GM12891 (cell line): ENCODE data around the gene ETV7.
"Not testable (repeated sequence)": the region's sequence is repeated elsewhere in the genome, so short reads cannot be mapped to it uniquely, and the experiment has no call there.

ENCODE experiments used
- POLR2A ChIP-seq: IDR thresholded peaks from 2 replicates; pipeline ENCODE4 v1.6.1; 2011; ENCODE audit warnings: low read depth, low read length, control low read depth
- POLR2AphosphoS5 ChIP-seq: IDR thresholded peaks from 2 replicates; pipeline ENCODE4 v1.6.1; 2011; ENCODE audit warnings: low read depth, low read length, control low read depth
- POU2F2 ChIP-seq: IDR thresholded peaks from 2 replicates; pipeline ENCODE4 v1.6.1; 2011; ENCODE audit warnings: low read depth, mild to moderate bottlenecking, control low read depth, low read length, moderate library complexity
- SPI1 ChIP-seq: IDR thresholded peaks from 2 replicates; pipeline ENCODE4 v1.6.1; 2011; ENCODE audit warnings: low read depth, low read length, control low read depth

DNA sequence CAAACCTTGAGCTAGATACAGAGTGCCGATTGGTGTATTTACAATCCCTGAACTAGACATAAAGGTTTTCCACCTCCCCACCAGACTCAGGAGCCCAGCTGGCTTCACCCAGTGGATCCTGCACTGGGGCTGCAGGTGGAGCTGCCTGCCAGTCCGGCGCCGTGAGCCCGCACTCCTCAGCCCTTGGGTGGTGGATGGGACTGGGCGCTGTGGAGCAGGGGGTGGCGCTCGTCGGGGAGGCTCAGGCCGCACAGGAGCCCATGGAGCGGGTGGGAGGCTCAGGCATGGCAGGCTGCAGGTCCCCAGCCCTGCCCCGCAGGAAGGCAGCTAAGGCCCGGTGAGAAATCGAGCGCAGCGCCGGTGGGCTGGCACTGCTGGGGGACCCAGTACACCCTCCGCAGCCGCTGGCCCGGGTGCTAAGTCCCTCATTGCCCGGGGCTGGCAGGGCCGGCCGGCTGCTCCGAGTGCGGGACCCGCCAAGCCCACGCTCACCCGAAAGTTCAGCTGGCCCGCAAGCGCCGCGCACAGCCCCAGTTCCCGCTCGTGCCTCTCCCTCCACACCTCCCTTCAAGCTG is 23.3 kb downstream of the ETV7 start:
- not testable (repeated sequence) for TF ChIP-seq SPI1, POLR2AphosphoS5, POLR2A, POU2F2
